WI38 (cell line): ENCODE measurements around the gene TMEM167B.

Experiments used
- H3K4me3 ChIP-seq: 2 replicates; pipeline ENCODE4 v1.5.1; 2011; ENCODE audit warnings: low read depth, mild to moderate bottlenecking, control low read depth, low read length
- TF ChIP-seq, protein P1 (sequence below): IDR thresholded peaks from 2 replicates; pipeline ENCODE4 v1.5.1; 2012; ENCODE audit warnings: low read depth, mild to moderate bottlenecking, control low read depth, low read length

TMEM167B gene

DNA sequence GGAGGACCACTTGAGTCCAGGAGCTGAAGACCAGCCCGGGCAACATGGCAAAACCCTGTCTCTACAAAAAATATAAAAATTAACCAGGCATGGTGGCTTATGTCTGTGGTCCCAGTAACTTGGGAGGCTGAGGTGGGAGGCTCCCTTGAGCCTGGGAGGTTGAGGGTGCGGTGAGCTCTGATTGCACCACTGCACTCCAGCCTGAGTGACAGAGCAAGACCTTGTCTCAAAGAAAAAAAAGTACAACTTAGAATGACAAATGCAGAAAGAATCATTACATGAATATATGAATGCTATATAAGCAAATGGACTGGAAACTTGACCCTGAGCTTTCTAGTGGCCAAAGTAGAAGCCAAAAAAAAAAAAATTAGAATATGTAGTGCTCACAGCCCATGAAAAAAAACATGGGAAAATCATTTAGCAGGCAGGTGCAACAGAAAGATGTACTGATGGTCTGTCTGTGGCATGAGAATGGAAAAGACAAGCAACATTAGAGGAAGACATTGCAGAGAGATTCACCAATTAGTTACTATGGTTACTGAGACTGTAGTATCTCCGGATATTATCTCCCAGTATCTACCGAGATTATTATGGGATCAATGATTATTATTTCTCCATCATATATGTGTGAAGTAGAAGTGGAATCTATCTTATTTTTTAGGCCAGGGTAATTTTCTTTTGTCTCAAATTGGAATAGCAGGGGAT, 42.6 kb downstream of the TMEM167B start:
- TF ChIP-seq, protein P1, sequence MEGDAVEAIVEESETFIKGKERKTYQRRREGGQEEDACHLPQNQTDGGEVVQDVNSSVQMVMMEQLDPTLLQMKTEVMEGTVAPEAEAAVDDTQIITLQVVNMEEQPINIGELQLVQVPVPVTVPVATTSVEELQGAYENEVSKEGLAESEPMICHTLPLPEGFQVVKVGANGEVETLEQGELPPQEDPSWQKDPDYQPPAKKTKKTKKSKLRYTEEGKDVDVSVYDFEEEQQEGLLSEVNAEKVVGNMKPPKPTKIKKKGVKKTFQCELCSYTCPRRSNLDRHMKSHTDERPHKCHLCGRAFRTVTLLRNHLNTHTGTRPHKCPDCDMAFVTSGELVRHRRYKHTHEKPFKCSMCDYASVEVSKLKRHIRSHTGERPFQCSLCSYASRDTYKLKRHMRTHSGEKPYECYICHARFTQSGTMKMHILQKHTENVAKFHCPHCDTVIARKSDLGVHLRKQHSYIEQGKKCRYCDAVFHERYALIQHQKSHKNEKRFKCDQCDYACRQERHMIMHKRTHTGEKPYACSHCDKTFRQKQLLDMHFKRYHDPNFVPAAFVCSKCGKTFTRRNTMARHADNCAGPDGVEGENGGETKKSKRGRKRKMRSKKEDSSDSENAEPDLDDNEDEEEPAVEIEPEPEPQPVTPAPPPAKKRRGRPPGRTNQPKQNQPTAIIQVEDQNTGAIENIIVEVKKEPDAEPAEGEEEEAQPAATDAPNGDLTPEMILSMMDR, result no peak
- no peak overlapping the region for H3K4me3 ChIP-seq

DNA sequence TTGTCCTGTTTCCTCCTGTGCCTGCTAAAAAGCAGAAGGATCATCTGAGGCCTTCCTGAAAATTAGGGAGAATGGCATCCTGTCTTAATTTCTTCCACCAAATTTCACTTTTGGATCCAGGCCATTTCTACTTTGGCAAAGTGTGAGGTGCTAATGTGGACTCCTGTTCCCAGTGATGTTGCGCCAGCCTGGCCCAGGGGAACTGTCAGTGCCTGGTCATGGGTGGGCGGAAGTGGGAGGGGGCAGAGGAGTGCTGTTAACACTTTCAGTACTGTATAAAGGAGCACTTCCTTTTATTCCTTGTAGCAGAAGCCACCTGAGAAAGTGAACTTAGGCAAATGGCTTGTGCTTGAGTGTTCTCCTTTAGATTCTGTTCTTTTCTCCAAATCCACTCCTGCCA, 43.3 kb downstream of the TMEM167B start:
- TF ChIP-seq, protein P1, result no peak
- no peak overlapping the region for H3K4me3 ChIP-seq

DNA sequence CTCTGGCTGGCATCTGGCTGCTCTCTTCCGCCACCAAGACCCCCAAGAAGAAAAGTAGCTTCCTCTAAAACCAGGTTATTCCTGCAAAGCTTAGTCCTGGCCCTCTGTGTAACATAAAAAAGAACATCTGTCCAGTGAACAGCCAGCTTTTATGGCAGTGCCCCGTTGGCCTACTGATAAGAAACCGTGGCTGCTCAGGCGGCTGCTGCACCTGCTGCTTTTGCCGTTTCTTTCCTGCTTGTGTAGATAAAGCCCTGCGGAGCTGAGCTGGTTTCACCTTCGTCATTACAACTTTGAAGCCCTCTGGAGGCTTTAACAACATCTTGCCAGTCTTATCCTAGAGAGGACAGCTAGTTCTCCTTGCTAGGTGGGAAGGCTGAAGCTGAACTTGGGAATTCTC, 43.9 kb downstream of the TMEM167B start:
- TF ChIP-seq, protein P1, result no peak
- H3K4me3 ChIP-seq, result no peak overlapping the region

DNA sequence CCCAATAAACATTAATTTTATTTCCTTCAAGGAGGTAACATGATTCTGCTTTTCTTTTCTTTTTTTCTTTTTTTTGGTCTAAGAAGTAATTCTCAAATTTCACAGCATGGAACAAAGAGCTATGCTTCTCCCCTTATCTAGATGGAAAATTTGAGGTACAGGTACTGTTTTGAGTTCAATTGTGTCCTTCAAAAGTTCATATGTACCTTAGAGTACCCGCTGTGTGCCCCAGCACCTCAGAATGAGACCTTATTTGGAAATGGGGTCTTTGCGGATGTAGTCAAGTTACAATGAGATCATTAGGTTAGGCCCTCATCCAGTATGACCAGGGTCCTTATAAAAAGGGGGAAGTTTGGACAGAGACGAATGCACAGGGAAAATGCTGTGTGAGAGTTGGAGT, 45.4 kb downstream of the TMEM167B start:
- TF ChIP-seq, protein P1, result no peak
- H3K4me3 ChIP-seq, result no peak overlapping the region

DNA sequence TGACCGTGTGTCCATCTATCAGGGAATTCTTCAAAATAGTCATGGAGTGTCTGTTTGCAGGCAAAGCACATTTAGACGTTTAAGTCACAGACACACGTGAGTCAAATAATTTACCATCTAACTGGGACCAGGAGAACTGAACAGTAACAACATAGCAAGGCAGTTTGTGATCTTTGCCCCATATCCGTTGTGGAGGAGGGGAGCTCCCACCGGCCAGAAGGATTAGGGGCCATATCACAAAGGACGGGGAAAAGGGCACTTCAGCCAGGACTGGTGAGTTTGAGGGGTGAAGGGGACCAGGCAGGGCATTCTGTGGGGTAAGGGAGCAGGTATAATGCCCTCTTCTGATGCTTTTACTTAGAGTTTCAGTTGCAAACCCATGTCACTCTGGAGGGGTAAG, 46.2 kb downstream of the TMEM167B start:
- H3K4me3 ChIP-seq, result no peak overlapping the region
- TF ChIP-seq, protein P1, result no peak

DNA sequence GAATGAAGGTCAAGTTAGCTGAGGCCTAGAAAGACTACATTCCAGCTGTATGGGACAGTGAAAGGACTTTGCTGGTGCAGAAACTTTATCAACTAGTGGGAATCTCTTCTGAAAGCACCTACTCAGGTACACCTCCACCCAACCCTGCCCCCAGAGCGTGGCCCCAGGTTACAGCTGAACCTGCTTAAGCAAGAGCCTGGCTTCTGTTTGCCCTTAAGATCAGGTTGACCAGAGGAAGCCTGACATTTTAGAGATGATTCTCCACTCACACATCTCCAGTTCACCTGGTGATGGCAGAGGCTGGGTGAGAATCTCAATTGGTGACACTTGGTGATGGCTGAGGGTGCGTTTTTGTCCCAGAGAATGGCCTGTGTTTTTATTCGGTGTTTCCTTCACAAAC, 47.4 kb downstream of the TMEM167B start:
- H3K4me3 ChIP-seq, result no peak overlapping the region
- TF ChIP-seq, protein P1, result no peak

DNA sequence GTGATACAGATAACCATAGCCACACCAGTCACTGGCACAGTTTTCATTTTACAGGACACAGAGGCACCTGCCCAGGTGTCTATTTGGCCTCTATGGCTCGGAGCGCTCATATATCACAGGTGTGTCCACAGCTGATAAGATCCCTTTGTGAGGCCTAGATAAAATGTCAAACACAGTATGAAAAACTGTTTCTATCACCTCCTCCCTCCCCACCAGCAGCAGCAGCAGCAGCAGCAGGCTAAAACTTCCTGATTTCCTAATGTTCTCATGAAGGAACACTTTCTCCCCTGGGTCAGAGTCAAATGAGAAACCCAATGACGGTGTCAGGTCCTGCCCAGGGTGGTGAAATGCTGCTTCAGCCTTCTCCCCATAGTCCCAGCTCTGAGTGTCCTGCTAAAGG, 47.8 kb downstream of the TMEM167B start:
- H3K4me3 ChIP-seq, result no peak overlapping the region

More for the DNA sequence above, 47.8 kb downstream of the TMEM167B start:
- TF ChIP-seq, protein P1, result no peak
